Activated T-cell treated with anti-CD3 and anti-CD28 coated beads, Interleukin-2, amount 50 U/mL, for 48 hours (primary cell): Measurements from ENCODE around the gene CACNB2.
A peak's percentile ranks its signal among the peaks of the same experiment; 100 is the strongest.

ENCODE experiments used
- DNase-seq, 2 experiments: peaks; one replicate each; pipeline ENCODE4 v3.0.0-alpha.2; 2020

Gene CACNB2

GRCh38 chr10:18140149-18140956 lies at the start of gene CACNB2:
Gene CACNB2 (plus strand): TSS chr10:18140424.
- peak in 1 of 2 experiments; percentile 26 for DNase-seq

- no peak for DNase-seq
Observed at GRCh38 chr10:18094332-18094731, 45.9 kb upstream of the CACNB2 start.

DNA sequence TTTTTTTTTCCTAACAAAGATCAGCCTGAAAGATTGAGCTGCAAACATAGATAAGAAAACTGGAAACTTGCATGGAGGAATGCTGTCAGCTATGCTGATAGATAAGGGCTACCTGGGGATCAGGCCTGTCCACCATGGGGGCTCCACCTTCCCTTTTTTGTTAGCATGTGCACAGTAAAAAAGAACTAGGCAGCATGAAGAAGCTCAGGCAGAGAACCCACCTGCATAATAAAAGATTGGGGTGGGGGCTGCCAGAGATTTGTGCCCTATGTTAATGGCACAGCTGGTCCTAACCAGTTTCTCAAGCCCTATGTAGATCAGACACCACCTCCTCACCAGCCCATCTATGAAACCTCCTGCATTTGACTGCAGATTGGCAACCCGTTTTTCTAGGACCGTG lies 45.4 kb upstream of the CACNB2 start:
- DNase-seq: no peak

DNA sequence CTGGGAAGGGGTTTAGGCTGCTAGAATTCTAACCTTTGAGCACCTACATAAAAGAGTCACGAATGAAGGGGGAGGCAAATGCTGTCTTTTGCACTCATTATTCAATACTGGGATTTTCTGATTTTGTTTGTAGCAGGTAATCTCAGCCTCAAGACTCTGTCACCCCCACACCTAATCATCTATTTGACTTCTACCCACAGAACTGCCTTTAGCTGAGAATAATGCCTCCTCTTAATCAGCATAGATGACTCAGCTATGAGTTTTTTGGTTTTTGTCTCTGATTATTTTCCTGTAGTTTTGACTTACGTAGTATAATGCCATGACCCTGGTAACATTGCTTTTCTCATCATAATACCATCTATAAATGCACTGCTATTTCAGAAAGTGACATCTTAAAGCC lies 42.7 kb upstream of the CACNB2 start:
- no peak for DNase-seq

- DNase-seq: no peak
Observed at GRCh38 chr10:18098201-18098600, 42.0 kb upstream of the CACNB2 start.

DNA sequence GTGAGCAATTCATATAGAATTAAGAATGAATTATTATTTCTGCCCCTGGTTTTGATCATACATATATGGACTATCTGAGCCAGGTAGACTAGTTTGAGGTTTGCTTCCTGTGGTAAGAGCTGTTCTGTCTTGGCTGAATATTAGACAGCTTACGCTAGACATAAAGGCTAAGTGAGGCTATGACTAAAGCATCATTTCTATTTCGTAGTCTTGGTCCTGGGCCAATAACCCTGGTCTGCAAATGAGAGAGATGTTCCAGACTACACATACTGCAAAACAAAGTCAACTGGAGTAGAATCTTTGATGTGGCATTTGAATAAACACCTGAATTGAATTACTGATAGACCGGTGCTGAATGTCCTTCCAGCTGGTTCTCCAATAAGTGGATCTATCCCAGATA lies 40.8 kb upstream of the CACNB2 start:
- no peak for DNase-seq

DNA sequence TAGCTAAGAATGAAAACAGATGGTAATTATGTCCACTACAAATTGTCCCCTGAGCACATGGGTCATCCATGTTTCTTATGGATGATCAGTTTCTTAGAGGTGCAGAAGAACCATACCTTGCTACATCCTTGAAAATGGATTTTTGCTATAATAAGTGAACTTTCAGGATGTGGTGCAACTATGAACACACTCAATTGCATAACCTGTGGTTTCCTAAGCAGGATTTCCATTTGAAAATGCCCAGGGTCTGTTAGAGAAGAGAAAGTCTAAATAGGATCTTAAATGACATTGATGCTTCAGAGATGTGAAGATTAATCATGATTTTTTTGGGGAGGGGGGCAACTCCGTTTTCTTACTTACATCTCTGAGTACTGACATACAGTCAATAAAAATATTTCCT lies 39.6 kb upstream of the CACNB2 start:
- no peak for DNase-seq

DNA sequence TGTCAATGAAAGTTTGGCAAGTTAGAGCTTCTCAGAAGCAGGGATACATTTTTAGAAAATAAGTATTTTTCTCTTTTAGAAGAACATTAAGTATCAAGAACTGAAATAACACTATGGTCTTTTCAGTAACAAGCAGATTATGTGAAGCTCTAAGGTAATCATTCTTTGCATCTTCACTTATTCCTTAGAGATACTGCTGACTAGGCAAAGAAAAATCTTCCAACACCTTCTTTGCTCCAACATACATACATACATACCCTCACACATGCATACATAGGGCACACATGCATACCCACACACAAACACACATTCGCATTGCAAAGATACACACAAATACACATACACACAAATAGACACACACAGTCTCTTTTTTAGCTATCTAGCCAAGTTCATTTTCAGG lies 37.8 kb upstream of the CACNB2 start:
- DNase-seq: no peak

- DNase-seq: peak; percentile 59 to 61
Observed at GRCh38 chr10:18104223-18104872, 35.9 kb upstream of the CACNB2 start.

DNA sequence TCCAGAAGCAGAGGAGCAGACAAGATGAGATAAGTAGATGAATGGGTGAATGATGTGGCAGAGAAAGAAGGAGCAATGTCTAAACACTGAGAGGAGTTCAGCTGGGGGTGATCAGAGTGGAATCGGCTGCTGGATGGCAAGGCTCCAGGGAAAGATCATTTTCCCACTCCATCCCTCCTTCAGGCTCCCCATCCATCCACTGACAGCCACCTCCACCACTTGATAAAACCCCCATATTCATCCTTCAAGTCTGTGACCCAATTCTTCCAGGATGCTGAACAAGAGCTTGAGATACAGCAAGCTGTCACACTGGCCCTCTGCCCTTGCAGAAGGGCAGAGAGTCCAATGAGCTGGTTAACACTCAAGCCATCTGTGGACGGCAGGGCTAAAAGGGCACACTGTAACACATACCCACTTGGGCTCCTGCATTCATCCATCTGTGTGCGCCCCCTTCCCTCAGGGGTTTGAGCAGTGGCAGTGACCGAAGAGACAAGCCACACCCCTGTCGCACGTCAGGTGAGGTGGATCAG lies 30.8 kb upstream of the CACNB2 start:
- DNase-seq: no peak

DNA sequence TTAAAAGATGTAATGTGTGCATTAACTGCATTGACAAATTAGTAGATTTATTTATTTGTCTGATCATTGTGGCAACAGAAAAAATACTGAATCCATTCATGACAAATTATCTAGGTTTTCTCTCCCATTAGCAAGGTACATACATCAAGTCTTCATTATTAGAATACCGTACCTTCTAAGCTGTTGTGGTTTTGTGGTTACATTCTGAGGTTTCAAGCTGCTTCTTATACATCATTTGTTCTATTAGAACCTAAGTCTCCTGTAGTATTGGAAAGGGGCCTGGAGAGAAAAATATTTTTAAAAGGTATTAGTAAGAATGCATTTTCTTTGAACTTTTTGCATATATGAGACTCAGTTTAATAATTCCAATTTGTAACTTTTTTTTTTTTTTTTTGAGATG lies 26.3 kb upstream of the CACNB2 start:
- DNase-seq: no peak

DNA sequence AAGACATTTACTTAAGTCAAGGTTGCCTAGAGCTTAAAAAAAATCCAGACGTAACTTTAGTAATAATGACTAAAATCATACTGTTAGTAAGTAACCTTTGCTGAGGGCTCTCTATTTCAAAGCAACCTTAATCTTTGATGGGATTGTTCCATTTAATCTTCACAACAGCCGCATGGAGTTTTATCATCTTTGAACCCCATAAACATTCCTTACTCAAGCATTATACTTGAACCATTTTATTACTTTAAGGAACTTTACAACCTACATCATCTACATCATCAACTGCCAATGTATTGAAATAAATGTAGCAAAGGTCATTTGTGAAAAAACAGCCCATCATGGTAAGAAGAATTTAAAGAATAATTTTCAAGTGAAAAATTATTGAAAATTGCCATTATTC lies 22.9 kb upstream of the CACNB2 start:
- DNase-seq: no peak

- no peak for DNase-seq
Observed at GRCh38 chr10:18122753-18123152, 17.5 kb upstream of the CACNB2 start.

GRCh38 chr10:18133046-18133445 lies 7.2 kb upstream of the CACNB2 start:
- DNase-seq: no peak

GRCh38 chr10:18134509-18134908 lies 5.7 kb upstream of the CACNB2 start:
- no peak for DNase-seq

DNA sequence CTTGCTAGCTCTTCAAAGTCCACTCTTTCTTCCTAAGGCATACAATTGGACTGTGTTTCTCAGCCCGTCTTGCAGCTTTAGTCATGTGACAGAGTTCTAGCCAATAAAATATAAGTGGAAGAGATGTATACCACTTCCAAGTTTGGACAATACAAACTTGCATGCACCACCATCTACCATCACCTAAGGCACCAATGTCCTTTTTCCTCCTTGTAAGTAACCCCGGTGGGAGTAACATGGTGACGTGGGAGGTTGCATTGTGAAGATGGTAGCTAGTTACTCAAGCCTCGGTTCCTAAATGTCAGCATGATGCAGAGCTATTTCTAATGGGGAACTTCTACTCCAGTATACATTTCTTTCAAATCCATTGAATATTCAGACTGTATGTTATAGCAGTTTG lies 5.3 kb upstream of the CACNB2 start:
- no peak for DNase-seq

DNA sequence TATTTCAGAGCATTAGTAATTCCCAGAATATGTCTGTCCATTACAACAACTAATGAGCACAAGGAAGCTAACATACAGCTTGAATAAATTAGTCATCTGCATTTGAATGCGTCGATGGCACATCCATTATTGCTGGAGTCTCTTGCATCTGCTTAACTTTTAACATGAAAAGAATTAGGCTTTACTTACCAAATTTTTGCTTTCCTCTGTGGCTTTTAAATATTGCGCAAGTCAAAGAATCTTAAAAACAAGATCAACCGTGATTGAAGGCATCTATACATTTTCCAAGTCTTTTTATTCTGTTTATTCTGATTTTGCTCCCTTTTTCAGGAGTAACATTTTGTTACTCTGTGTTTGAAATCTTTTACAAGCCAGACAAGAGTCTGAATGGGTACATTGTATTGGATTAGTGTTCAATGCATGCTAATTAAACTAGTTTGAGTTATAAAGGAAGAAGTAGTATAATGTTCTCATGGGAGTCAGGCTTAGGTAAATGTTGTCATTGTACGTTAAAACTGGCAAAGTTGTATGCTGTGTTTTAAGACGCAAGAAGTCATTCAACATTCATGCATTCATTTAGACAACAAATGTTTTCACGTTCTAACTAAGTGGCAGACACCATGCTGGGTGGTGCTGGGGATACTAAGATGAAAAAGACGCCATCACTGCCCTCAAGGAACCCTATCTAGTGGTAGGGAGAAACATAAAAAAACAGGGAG lies 4.0 kb upstream of the CACNB2 start:
- no peak for DNase-seq

- no peak for DNase-seq
Observed at GRCh38 chr10:18137111-18137510, 3.1 kb upstream of the CACNB2 start.

DNA sequence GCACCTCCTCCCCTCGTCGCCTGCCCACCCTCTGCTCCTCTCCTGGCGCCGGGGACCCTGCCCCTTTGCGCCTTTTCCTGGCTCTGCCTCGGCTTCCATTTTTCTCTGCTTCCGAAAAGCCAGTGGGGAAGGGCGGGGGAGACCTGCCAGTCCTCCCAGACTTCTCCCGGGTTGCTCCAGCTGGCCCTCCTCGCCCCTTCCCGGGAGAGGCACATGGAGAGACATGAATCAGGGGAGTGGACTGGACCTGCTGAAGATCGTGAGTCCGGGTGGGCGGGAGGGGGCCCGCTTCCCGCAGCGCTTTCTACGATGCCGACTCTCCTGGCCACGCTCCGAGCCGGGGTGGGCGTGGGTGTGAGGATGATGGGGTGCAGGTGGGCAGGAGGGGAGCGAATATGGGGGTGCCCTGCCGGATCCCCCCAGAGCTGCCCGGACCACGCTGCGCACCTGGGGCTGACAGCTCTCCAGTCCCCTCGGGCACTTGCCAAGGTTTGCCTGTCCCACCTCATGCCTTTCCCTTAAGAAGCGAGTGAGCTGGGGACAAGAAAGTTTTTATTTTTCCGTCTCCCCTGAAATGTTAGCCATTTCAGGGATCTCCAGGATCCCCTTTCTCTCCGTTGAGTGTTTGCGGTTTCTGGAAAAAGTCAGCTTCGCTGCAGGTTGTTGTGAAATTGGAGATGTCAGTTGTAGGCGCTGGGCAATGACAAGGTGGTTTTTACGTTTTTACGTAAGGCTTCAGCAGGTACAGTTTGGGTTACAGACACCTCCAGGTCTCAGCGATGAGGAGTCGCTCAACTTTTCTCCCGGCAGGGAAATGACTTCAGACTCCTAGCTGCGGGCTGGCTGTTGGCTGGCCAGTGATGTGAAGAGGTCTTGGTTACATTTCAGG lies 977 bp downstream of the CACNB2 start:
- DNase-seq: no peak

GRCh38 chr10:18142151-18142550 lies 1.9 kb downstream of the CACNB2 start:
- DNase-seq: no peak

GRCh38 chr10:18144396-18144795 lies 4.2 kb downstream of the CACNB2 start:
- DNase-seq: no peak

- DNase-seq: no peak
Observed at GRCh38 chr10:18144928-18145327, 4.7 kb downstream of the CACNB2 start.

GRCh38 chr10:18145652-18146051 lies 5.4 kb downstream of the CACNB2 start:
- no peak for DNase-seq
